Measurements from ENCODE around the gene MYH4. TPM values are rescaled to one million over a fixed set of nuclear protein-coding genes. Genes with fewer than 3 reads are reported as not detected.

The MYH4 gene
- total and polyA plus RNA-seq, 2 of the 13 experiments (the other 11 are each of a cell fraction or from before 2014, with no cell fraction given), result 0.01 to 0.02 TPM

- peak; percentile 95 for TF ChIP-seq ASH2L (IDR thresholded peaks at IDR 0.05; ENCODE audit: insufficient read length, low read depth, low read length)
- 0 out of 2 replicates have a peak, but pooled peaks have one; percentile 34 for TF ChIP-seq JUN (CRISPR knock-in tag; IDR thresholded peaks at IDR 0.05)
- TF ChIP-seq E2F2 (CRISPR knock-in tag; IDR thresholded peaks at IDR 0.05; ENCODE audit: borderline replicate concordance), result no peak
- no peak for TF ChIP-seq TERF1 (CRISPR knock-in tag; IDR thresholded peaks at IDR 0.05)
- no peak for TF ChIP-seq ZNF354B (CRISPR knock-in tag; IDR thresholded peaks at IDR 0.05)
- TF ChIP-seq HHEX (CRISPR knock-in tag; IDR thresholded peaks at IDR 0.05), result 0 out of 2 replicates have a peak, but pooled peaks have one; percentile 53
- peak; percentile 68; the same call in 1 of the 2 replicates for TF ChIP-seq NCOA2 (CRISPR knock-in tag; IDR thresholded peaks at IDR 0.05)
- 0 out of 2 replicates have a peak, but pooled peaks have one; percentile 28 for TF ChIP-seq NR2F6 (IDR thresholded peaks at IDR 0.05)
- TF ChIP-seq NR2F6 (CRISPR knock-in tag; IDR thresholded peaks at IDR 0.05), result peak; percentile 22; the same call in 1 of the 2 replicates
- no peak for TF ChIP-seq ZNF646 (CRISPR knock-in tag; IDR thresholded peaks at IDR 0.05)
- TF ChIP-seq NFYC (CRISPR knock-in tag; IDR thresholded peaks at IDR 0.05), result no peak
- TF ChIP-seq MLLT10 (CRISPR knock-in tag; IDR thresholded peaks at IDR 0.05), result no peak
- TF ChIP-seq ZNF333 (CRISPR knock-in tag; IDR thresholded peaks at IDR 0.05; ENCODE audit: borderline replicate concordance), result no peak
- TF ChIP-seq TCF12 (IDR thresholded peaks at IDR 0.05), result no peak
- no peak for TF ChIP-seq TCF12 (CRISPR knock-in tag; IDR thresholded peaks at IDR 0.05)
- no peak for TF ChIP-seq ZNF101 (CRISPR knock-in tag; IDR thresholded peaks at IDR 0.05; ENCODE audit: borderline replicate concordance, low read depth)
These were observed 22.1 kb downstream of the MYH4 start (continued) for GRCh38 chr17:10447026-10447931.
